Tibial artery (tissue), 4 donors: ENCODE measurements around the gene PUDP.

Experiments used
- DNase-seq, 2 donors: peaks; one replicate each; pipeline ENCODE4 v3.0.0-alpha.2; 2019
- H3K27ac ChIP-seq, 2 donors: fragments of 200-600 bp; sonication (generic) in 1 of 2; 1 replicate in 1 of 2; 2 replicates in 1 of 2; pipeline ENCODE4 v1.5.1; 2018 to 2019; ENCODE audit warnings: mild to moderate bottlenecking in 1 of 2
- H3K27me3 ChIP-seq, 2 donors: fragments of 200-600 bp; sonication (generic) in 1 of 2; one replicate each; pipeline versions ENCODE4 v1.5.1 to v1.6.0; 2016 to 2019
- H3K36me3 ChIP-seq, 3 donors: fragments of 200-600 bp; sonication (generic) in 2 of 3; one replicate each; pipeline ENCODE4 v1.5.1; 2016 to 2019; ENCODE audit warnings: mild to moderate bottlenecking in 2 of 3
- H3K4me1 ChIP-seq, 4 donors: fragments of 200-600 bp; sonication (generic) in 2 of 4; 1 replicate in 3 of 4; 2 replicates in 1 of 4; pipeline ENCODE4 v1.5.1; 2016 to 2019
- H3K4me3 ChIP-seq, 2 donors: fragments of 200-600 bp; sonication (generic) in 1 of 2; 1 replicate in 1 of 2; 2 replicates in 1 of 2; pipeline ENCODE4 v1.5.1; 2018 to 2019; ENCODE audit warnings: mild to moderate bottlenecking in 2 of 2
- H3K9me3 ChIP-seq, 3 donors: fragments of 200-600 bp; sonication (generic) in 1 of 3; one replicate each; pipeline ENCODE4 v1.5.1; 2016 to 2019
- CTCF ChIP-seq, 2 experiments: fragments of 200-600 bp in 1 of 2; fragments of 450-650 bp in 1 of 2; IDR thresholded peaks; one replicate each; pipeline ENCODE4 v1.5.1; 2017 to 2019; ENCODE audit warnings: antibody characterized with exemption in 2 of 2, mild to moderate bottlenecking in 1 of 2, moderate library complexity in 1 of 2
- intact Hi-C: fragments of 100-400 bp; cut with DNase I; formaldehyde crosslinking; loops from one replicate; pipeline ENCODE4 v1.15.0; 2023; ENCODE audit warnings: low total_unique reads

The PUDP gene

DNA sequence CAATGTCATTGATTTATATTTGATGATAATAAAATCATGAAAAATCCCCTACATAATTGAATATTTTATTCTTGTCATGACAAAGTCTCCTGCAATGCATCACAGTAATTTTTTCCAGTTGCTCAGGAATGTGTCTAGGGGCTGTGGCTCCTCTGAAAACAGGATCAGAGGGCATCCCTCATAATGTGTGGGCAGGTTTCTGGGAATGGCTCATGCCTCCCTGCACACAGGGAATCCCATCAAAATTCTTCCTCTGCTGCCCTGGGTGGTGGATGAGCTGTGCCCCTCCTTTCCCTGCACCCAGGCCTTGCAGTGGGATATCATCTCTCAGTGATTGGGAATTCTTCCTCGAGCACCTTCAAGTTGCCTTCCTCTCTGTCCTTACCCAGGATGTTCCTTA, 20.4 kb upstream of the PUDP start:
- no peak for DNase-seq

DNA sequence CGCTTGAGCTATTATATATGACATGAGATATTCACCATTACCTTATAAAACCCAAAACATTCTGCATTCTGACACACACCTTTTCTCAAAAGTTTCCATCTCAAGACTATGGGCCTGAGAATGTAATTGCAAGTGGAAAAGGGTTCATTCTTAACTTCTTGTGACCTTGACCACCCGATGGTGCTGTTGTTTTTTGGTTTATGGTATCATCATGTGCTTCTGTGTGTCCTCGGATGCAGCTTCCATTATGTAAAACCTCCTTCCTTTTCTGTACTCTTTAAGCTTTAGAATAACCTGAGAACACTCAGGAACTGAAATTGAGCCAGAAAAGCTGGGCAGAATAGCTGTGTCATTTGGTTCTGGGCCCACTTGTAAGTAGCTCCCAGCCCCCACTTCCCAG, 16.2 kb upstream of the PUDP start:
- TF ChIP-seq CTCF (IDR thresholded peaks at IDR 0.05), result no peak
- DNase-seq, result no peak
- Histone ChIP-seq H3K4me1 (peaks cover 0 to 19% (median 9%) of the 10 kb centered on the region in 4 donors), H3K27me3 (no peaks in the 10 kb centered on the region), H3K27ac (no peak overlapping the region), H3K4me3 (no peak overlapping the region), H3K9me3 (peaks cover 0 to 5% (median 0%) of the 10 kb centered on the region in 3 donors), H3K36me3 (no peaks in the 10 kb centered on the region)
- intact Hi-C loops, result no loop called here

More for the DNA sequence above, 20.4 kb upstream of the PUDP start:
- Histone ChIP-seq H3K36me3 (no peaks in the 10 kb centered on the region), H3K4me1 (peaks cover 0 to 13% (median 6%) of the 10 kb centered on the region in 4 donors), H3K9me3 (peaks cover 0 to 5% (median 0%) of the 10 kb centered on the region in 3 donors), H3K4me3 (no peak overlapping the region), H3K27ac (no peak overlapping the region), H3K27me3 (no peaks in the 10 kb centered on the region)
- no peak for TF ChIP-seq CTCF (IDR thresholded peaks at IDR 0.05)
- intact Hi-C loops, result no loop called here

GRCh38 chrX:7163146-7163677, 15.3 kb upstream of the PUDP start:
- no peak for TF ChIP-seq CTCF (IDR thresholded peaks at IDR 0.05)
- no peak overlapping the region for H3K4me3 ChIP-seq
- peaks cover 0 to 19% (median 9%) of the 10 kb centered on the region in 4 donors for H3K4me1 ChIP-seq
- no peaks in the 10 kb centered on the region for H3K9me3 ChIP-seq
- H3K27me3 ChIP-seq, result no peaks in the 10 kb centered on the region
- no peaks in the 10 kb centered on the region for H3K36me3 ChIP-seq
- H3K27ac ChIP-seq, result no peak overlapping the region
- intact Hi-C loops, result no loop called here
- no peak for DNase-seq

DNA sequence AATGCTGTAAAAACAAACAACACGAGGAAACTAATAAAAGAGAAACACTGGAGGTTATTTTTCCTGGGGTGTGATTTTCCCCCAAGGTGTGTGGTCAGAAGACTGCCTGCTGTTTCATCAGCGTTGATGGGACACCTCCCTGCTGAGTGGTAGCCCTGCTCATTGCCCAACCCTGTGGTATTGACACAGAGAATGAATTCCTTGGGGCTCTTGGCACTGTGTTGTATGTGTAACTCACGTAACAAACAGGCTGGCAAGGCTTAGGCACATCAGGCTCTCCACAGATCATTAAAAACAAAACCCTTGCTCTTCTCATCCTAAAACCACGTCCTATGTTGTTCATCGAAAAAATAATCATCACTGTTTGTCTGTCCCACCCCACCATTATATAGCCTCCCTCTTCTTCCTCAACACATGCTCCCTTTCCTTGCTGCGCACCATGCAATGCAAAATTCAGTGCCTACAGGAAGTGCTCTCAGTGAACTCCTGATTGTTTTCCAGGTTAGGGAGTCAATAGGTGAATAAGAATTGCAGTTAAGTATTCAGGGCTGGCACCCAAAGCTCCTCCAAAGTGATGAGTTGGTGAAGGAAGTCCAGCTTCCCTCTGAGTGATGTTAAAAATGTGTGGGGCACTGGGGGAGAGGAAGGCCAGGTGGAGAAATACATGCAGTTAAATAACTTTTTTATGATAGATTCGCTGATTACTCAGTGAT, 11.4 kb upstream of the PUDP start:
- intact Hi-C loops, result no loop called here
- Histone ChIP-seq H3K27me3 (no peaks in the 10 kb centered on the region), H3K4me3 (no peak overlapping the region), H3K9me3 (no peaks in the 10 kb centered on the region), H3K36me3 (no peaks in the 10 kb centered on the region), H3K27ac (no peak overlapping the region), H3K4me1 (peaks cover 0 to 16% (median 8%) of the 10 kb centered on the region in 4 donors)
- no peak for TF ChIP-seq CTCF (IDR thresholded peaks at IDR 0.05)
- no peak for DNase-seq

GRCh38 chrX:7158468-7158990, 10.6 kb upstream of the PUDP start:
- Histone ChIP-seq H3K9me3 (no peaks in the 10 kb centered on the region), H3K4me3 (no peak overlapping the region), H3K4me1 (peaks cover 0 to 8% (median 4%) of the 10 kb centered on the region in 4 donors), H3K36me3 (no peaks in the 10 kb centered on the region), H3K27me3 (no peaks in the 10 kb centered on the region), H3K27ac (no peak overlapping the region)
- TF ChIP-seq CTCF (IDR thresholded peaks at IDR 0.05), result no peak
- intact Hi-C loops, result no loop called here
- no peak for DNase-seq
